ENCODE measurements around the gene RBMY1D.
"Not testable (repeated sequence)": the region's sequence is repeated elsewhere in the genome, so short reads cannot be mapped to it uniquely, and the experiment has no call there.

The RBMY1D gene

GRCh38 chrY:21894426-21894825, at the start of gene RBMY1D:
TSS of gene RBMY1D (minus strand) at chrY:21894526. CDS start at chrY:21892513, 2,013 bp downstream.
- not testable (repeated sequence) for DNase-seq (ENCODE audit: low spot score)

- DNase-seq (ENCODE audit: low spot score) = not testable (repeated sequence)
Observed at GRCh38 chrY:21917932-21918331, 23.6 kb upstream of the RBMY1D start, which contains the start of gene RBMY1E. TSS of gene RBMY1E (minus strand) at chrY:21918032. CDS start at chrY:21916054, 1,978 bp downstream.

GRCh38 chrY:21869407-21870076, 24.8 kb downstream of the RBMY1D start:
- not testable (repeated sequence) for DNase-seq (ENCODE audit: low spot score)

GRCh38 chrY:21845481-21845880, 48.8 kb downstream of the RBMY1D start:
- no peak for DNase-seq (ENCODE audit: low spot score)

GRCh38 chrY:21842090-21842489, 52.2 kb downstream of the RBMY1D start:
- DNase-seq (ENCODE audit: low spot score) = no peak

GRCh38 chrY:21839489-21839888, 54.8 kb downstream of the RBMY1D start:
- peak; percentile 15 for DNase-seq (ENCODE audit: low spot score)

- DNase-seq (ENCODE audit: low spot score) = no peak
Observed at GRCh38 chrY:21836343-21836742, 58.0 kb downstream of the RBMY1D start.

- DNase-seq (ENCODE audit: low spot score) = peak; percentile 3
Observed at GRCh38 chrY:21835052-21835451, 59.3 kb downstream of the RBMY1D start.

Data from Ammon's horn (tissue), 1 donor.